Thymus (tissue), 11 donors: ENCODE data around the gene PREPL. TPM values are rescaled to one million over a fixed set of nuclear protein-coding genes. Genes with fewer than 3 reads are reported as not detected.

Experiments
- DNase-seq, 9 donors: peaks; one replicate each; pipeline ENCODE4 v3.0.0-alpha.2; 2013; ENCODE audit warnings: low spot score in 9 of 9, low read depth in 6 of 9, missing footprints in 1 of 9
- H3K27ac ChIP-seq, 2 donors: one replicate each; pipeline ENCODE4 v1.5.1; 2013; ENCODE audit warnings: control low read depth in 1 of 2, low read depth in 1 of 2, low read length in 1 of 2, mild to moderate bottlenecking in 1 of 2, moderate library complexity in 1 of 2
- H3K27me3 ChIP-seq, 2 donors: one replicate each; pipeline ENCODE4 v1.5.1; 2013; ENCODE audit warnings: low read length in 1 of 2; ENCODE audit not compliant: control insufficient read depth in 2 of 2, insufficient read depth in 1 of 2
- H3K36me3 ChIP-seq, 2 donors: one replicate each; pipeline ENCODE4 v1.5.1; 2013; ENCODE audit warnings: low read length in 1 of 2, mild to moderate bottlenecking in 1 of 2, moderate library complexity in 1 of 2; ENCODE audit not compliant: control insufficient read depth in 2 of 2, insufficient read depth in 2 of 2
- H3K4me1 ChIP-seq, 2 donors: one replicate each; pipeline ENCODE4 v1.5.1; 2013; ENCODE audit warnings: low read length in 2 of 2; ENCODE audit not compliant: control insufficient read depth in 2 of 2, insufficient read depth in 2 of 2
- H3K4me3 ChIP-seq, 2 donors: one replicate each; pipeline ENCODE4 v1.5.1; 2013; ENCODE audit warnings: low read length in 2 of 2, control low read depth in 1 of 2, mild to moderate bottlenecking in 1 of 2
- H3K9me3 ChIP-seq, 2 donors: one replicate each; pipeline ENCODE4 v1.5.1; 2013; ENCODE audit warnings: low read length in 1 of 2, mild to moderate bottlenecking in 1 of 2; ENCODE audit not compliant: control insufficient read depth in 2 of 2, insufficient read depth in 1 of 2
- WGBS: extraction: QIAGEN DNeasy Blood & Tissue Kit; methylation state at CpG from one replicate; pipeline ENCODE4 v1.1.7; 2013; 5-methylcytosine and 5-hydroxymethylcytosine counted together
- polyA plus RNA-seq: library from polyadenylated mRNA; stranded (reverse); fragments of 200-250 nt; gene quantifications from one replicate; pipeline ENCODE4 v1.2.3, GENCODE V29; 2013
- total RNA-seq: library from RNA; stranded (reverse); fragments of 120-200 nt; gene quantifications from one replicate; pipeline ENCODE4 v1.2.4, GENCODE V29; 2013
- donor health status: healthy.

PREPL gene
- total and polyA plus RNA-seq, 2 donors, result 16.2 to 28.6 TPM

GRCh38 chr2:44354761-44355160, 6.5 kb downstream of the PREPL start:
- 98% methylated on average over 6 of the region's 6 CpGs for WGBS
- Histone ChIP-seq H3K9me3 (no peaks in the 10 kb centered on the region), H3K36me3 (no peaks in the 10 kb centered on the region), H3K4me1 (no peaks in the 10 kb centered on the region), H3K27me3 (no peaks in the 10 kb centered on the region), H3K4me3 (no peak overlapping the region), H3K27ac (no peak overlapping the region)
- no peak for DNase-seq

GRCh38 chr2:44352510-44352909, 8.8 kb downstream of the PREPL start:
- Histone ChIP-seq H3K4me1 (no peaks in the 10 kb centered on the region), H3K27ac (no peak overlapping the region), H3K9me3 (no peaks in the 10 kb centered on the region), H3K27me3 (no peaks in the 10 kb centered on the region), H3K4me3 (no peak overlapping the region), H3K36me3 (no peaks in the 10 kb centered on the region)
- 100% methylated on average over 1 of the region's 1 CpG for WGBS
- DNase-seq, result no peak

- no peaks in the 10 kb centered on the region for H3K27me3 ChIP-seq
- H3K4me3 ChIP-seq, result no peak overlapping the region
- no peaks in the 10 kb centered on the region for H3K9me3 ChIP-seq
- no peak for DNase-seq
- no peaks in the 10 kb centered on the region for H3K4me1 ChIP-seq
- H3K27ac ChIP-seq, result no peak overlapping the region
- WGBS, result 98% methylated on average over 2 of the region's 2 CpGs
- no peaks in the 10 kb centered on the region for H3K36me3 ChIP-seq
Measured at GRCh38 chr2:44351676-44352075, 9.6 kb downstream of the PREPL start.

DNA sequence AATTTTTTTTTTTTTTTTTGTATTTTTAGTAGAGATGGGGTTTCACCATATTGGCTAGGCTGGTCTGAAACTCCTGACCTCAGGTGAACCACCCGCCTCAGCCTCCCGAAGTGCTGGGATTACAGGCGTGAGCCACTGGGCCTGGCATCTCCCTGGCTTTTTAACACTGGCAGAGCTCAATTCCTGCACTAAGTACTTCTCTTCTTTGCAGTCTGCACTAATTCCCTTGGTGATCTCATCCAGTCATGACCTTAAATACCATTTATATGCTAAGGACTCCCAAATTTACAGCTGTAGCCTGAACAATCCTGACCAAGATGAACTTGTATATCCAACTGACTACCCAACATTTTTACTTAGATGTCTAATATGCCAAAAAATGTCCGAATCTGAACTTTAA, 10.2 kb downstream of the PREPL start:
- no peaks in the 10 kb centered on the region for H3K36me3 ChIP-seq
- no peaks in the 10 kb centered on the region for H3K27me3 ChIP-seq
- H3K9me3 ChIP-seq, result no peaks in the 10 kb centered on the region
- 96% methylated on average over 4 of the region's 4 CpGs for WGBS
- DNase-seq, result no peak
- H3K4me1 ChIP-seq, result no peaks in the 10 kb centered on the region
- no peak overlapping the region for H3K4me3 ChIP-seq
- H3K27ac ChIP-seq, result no peak overlapping the region

- H3K36me3 ChIP-seq, result no peaks in the 10 kb centered on the region
- no peak for DNase-seq
- no peak overlapping the region for H3K4me3 ChIP-seq
- no peaks in the 10 kb centered on the region for H3K4me1 ChIP-seq
- no peaks in the 10 kb centered on the region for H3K9me3 ChIP-seq
- WGBS, result 97% methylated on average over 10 of the region's 10 CpGs
- no peak overlapping the region for H3K27ac ChIP-seq
- no peaks in the 10 kb centered on the region for H3K27me3 ChIP-seq
Measured at GRCh38 chr2:44349506-44349905, 11.8 kb downstream of the PREPL start.

- Histone ChIP-seq H3K27ac (no peak overlapping the region), H3K4me1 (no peaks in the 10 kb centered on the region), H3K9me3 (no peaks in the 10 kb centered on the region), H3K36me3 (no peaks in the 10 kb centered on the region), H3K4me3 (no peak overlapping the region), H3K27me3 (no peaks in the 10 kb centered on the region)
- 91% methylated on average over 2 of the region's 2 CpGs for WGBS
- no peak for DNase-seq
Measured at GRCh38 chr2:44348400-44348799, 12.9 kb downstream of the PREPL start.

DNA sequence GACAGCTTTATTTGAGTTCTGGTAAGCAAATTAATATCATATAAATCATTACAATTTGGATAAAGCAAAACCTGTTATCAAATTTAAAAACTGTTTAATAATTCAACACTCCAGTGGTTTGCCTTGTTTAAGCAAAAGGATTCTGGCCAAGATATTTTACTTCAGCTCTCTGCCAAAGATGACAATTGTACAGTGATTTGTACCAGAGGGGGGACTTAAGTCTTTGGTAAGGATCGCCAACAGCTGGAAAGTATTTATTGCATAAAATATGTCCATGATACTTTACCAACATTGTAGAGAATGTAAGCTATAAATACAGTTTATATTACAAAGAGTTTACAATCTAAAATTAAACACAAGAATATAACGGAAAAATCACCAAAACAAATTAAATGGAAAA, 13.8 kb downstream of the PREPL start:
- Histone ChIP-seq H3K27me3 (no peaks in the 10 kb centered on the region), H3K27ac (no peak overlapping the region), H3K36me3 (peaks cover 0 to 6% of the 10 kb centered on the region in 2 donors), H3K9me3 (no peaks in the 10 kb centered on the region), H3K4me1 (no peaks in the 10 kb centered on the region), H3K4me3 (no peak overlapping the region)
- DNase-seq, result no peak
- WGBS, result 98% methylated on average over 2 of the region's 2 CpGs

DNA sequence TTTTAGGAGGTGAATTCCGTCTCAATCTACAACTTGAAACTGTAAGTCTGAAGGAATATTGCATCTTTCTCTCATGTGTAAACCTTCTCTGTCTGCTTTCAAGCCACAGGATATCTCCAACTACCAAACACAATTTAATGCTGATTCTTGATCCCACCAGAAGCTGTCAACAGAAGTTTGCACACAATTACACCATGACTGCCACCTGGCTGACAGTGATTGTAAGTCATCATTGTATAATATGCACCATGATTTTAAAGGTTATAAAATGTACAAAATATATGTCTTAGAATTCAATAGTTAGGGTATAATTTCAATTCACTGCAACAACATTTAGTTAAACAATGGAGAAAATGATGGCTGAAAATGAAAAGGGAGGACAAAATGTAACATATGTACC, 18.4 kb downstream of the PREPL start:
- Histone ChIP-seq H3K27ac (no peak overlapping the region), H3K4me3 (no peak overlapping the region), H3K9me3 (no peaks in the 10 kb centered on the region), H3K4me1 (no peaks in the 10 kb centered on the region), H3K36me3 (peaks cover 0 to 21% of the 10 kb centered on the region in 2 donors), H3K27me3 (no peaks in the 10 kb centered on the region)
- peak in 6 of 9 donors; percentile 3 to 54 (median 18) for DNase-seq
- 97% methylated on average over 1 of the region's 1 CpG for WGBS

GRCh38 chr2:44335806-44336538, 25.3 kb downstream of the PREPL start:
- H3K36me3 ChIP-seq, result peaks cover 6 to 23% of the 10 kb centered on the region in 2 donors
- 92% methylated on average over 2 of the region's 2 CpGs for WGBS

More at GRCh38 chr2:44335806-44336538, 25.3 kb downstream of the PREPL start:
- Histone ChIP-seq H3K27me3 (no peaks in the 10 kb centered on the region), H3K9me3 (no peaks in the 10 kb centered on the region), H3K27ac (no peak overlapping the region), H3K4me1 (no peaks in the 10 kb centered on the region), H3K4me3 (no peak overlapping the region)
- no peak for DNase-seq
